ENCODE data around the gene CNOT6. TPM values are rescaled to one million over a fixed set of nuclear protein-coding genes. Genes with fewer than 3 reads are reported as not detected.
"Not testable (repeated sequence)": the region's sequence is repeated elsewhere in the genome, so short reads cannot be mapped to it uniquely, and the experiment has no call there.

The CNOT6 gene
- total RNA-seq, result 5.2 TPM

DNA sequence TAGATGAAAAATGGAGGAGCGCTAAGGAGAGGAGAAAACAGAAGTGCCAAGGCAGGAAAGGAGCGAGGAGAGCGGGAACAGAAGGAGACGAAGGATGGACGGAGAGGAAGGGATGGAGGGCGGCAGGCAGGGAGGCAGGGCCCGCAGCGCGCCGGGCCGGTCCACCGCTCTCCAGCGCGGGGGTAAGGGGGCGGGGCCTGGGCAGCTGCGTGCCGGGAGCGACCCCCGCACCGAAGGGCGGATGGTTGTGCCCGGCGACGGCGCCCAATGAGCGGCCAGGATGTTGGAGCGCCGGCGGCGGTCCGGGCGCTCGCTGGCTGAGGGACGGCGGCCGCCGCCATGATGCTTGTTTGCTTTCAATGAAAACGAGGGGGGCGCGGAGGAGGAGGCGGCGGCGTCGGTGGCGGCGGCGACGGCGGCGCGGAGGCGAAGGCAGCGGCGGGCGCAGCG, at the start of gene CNOT6:
CNOT6 (plus strand) TSS at position 320 of the 450 bp plus-strand sequence. CDS start 34,898 bp downstream, outside the sequence.
- DNase-seq (ENCODE audit: low spot score) (peak; percentile 95), ATAC-seq (peak; percentile 98)

DNA sequence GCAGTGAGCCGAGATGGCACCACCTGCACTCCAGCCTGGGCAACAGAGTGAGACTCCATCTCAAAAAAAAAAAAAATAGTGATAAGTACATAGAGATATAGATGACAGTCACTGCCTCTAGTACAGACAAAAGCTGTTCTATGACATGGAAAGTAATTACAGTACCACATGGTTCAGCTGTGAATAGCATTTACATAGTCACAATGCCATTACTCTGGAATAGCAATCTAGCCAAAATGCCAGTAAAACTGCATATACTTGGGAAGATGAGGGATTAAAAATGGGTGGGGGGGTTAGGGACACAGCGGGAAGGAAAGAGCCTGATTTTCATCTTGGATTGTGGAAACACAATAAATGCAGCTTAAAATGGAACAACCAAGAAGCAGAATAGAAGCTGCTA, 39.4 kb upstream of the CNOT6 start:
- ATAC-seq (no peak), DNase-seq (ENCODE audit: low spot score) (no peak)

DNA sequence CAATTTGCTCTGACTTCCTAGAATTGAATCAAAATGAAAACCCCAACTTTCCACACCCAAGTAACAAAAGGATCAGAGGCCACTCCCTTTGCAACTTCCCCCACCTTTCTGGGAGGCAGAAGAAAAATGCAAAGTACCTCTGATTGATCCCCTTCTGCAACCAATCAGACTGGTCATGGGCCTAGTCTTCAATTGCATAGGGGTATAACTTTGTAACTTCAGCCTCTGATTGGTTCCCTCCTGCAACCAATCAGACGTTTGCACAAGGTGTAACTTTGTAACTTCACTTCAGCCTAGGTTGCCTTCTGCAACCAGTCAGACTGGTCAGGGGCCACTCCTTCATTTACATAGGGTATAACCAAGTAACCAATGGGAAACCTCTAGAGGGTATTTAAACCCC, 38.3 kb upstream of the CNOT6 start:
- ATAC-seq (no peak), DNase-seq (ENCODE audit: low spot score) (no peak)

DNA sequence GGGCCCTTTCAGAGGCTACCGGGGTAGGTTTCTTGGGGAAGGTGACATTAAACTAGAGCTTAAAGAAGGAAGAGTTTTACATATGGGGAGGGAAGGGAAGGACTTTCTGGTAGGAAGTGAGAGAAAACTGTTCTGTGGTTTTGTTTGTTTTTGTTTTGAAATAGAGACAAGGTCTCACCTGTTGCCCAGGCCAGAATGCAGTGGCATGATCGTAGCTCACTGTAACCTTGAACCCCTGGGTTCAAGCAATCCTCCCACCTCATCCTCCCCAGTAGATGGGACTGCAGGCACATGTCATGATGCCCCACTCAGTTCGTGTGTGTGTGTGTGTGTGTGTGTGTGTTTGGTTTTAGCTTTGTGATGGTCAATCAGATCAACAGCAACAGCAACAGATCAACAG, 37.4 kb upstream of the CNOT6 start:
- peak; percentile 10 for ATAC-seq

DNA sequence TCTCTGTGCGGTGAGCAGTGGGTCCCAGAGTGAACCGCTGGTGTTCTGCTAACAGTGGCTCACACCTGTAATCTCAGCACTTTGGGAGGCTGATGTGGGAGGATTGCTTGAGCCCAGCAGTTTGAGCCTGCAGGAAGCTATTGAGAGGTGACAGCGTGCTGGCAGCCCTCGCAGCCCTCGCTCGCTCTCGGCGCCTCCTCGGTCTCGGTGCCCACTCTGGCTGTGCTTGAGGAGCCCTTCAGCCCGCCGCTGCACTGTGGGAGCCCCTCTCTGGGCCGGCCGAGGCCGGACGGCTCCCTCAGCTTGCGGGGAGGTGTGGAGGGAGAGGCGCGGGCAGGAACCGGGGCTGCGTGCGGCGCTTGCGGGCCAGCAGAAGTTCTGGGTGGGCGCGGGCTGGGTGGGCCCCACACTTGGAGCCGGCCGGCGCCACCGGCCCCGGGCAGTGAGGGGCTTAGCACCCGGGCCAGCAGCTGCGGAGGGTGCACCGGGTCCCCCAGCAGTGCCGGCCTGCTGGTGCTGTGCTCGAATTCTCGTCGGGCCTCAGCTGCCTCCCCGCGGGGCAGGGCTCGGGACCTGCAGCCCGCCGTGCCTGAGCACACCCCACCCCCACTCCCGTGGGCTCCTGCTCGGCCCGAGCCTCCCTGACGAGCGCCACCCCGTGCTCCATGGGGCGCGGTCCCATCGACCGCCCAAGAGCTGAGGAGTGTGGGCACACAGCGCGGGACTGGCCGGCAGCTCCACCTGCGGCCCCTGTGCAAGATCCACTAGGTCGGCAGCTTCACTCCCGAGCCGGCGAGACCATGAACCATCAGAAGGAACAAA, 35.1 kb upstream of the CNOT6 start:
- not testable (repeated sequence) for ATAC-seq; DNase-seq (ENCODE audit: low spot score)

More for the DNA sequence above, 37.4 kb upstream of the CNOT6 start:
- DNase-seq (ENCODE audit: low spot score), result no peak

DNA sequence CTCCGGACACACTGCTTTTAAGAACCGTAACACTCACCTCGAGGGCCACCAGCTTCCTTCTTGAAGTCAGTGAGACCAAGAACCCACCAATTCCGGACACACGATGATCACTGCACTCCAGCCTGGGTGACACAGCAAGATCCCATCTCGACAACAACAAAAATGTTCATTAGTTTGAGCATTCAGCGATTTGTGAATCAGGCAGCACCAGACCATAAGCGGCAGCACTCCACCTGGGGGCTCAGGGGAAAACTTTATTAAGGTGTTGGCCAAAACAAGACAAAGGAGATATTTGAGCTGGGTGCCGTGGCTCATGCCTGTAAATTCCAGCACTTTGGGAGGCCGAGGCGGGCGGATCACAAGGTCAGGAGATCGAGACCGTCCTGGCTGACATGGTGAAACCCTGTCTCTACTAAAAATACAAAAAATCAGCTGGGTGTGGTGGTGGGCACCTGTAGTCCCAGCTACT, 34.5 kb upstream of the CNOT6 start:
- not testable (repeated sequence) for ATAC-seq; DNase-seq (ENCODE audit: low spot score)

DNA sequence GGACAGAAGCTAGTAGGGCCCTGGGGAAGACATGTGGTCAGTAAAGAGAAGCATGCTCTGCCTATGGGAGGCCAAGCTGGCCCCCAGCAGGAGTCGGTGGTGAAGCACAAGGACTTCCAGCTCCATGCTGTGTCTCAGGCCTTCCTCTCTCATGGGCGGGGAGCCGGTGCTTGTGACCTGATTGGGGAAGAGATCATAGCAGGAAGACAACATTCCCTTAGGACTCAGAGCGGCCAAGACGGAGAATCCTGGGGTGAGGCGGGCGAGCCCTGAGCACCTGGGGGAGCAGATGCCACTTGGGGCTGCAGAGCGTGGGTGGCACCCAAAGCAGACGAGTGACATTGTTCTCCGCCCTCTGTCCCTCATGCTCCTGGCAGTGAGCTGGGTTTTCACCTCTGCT, 33.3 kb upstream of the CNOT6 start:
- ATAC-seq, result no peak

DNA sequence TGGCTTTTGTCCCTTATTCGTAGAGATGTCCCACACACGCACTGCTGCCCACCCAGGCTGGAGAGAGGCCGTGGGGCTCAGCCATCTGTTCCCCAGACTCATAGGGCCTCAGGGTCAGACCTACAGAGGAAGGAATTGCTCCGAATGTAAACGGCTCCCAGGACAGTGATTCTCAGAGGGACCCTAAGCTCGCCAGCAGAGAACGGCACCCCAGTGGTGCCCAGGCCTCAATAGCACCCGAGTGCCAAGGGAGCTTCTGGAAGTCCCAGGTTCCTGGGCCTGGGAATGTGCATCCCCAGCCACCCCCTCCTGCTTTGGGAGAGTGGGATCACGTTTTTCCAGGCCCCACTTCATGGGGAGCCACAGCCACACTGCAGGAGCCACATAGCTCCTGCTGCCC, 32.9 kb upstream of the CNOT6 start:
- no peak for ATAC-seq

More for the DNA sequence above, 33.3 kb upstream of the CNOT6 start:
- no peak for DNase-seq (ENCODE audit: low spot score)

DNA sequence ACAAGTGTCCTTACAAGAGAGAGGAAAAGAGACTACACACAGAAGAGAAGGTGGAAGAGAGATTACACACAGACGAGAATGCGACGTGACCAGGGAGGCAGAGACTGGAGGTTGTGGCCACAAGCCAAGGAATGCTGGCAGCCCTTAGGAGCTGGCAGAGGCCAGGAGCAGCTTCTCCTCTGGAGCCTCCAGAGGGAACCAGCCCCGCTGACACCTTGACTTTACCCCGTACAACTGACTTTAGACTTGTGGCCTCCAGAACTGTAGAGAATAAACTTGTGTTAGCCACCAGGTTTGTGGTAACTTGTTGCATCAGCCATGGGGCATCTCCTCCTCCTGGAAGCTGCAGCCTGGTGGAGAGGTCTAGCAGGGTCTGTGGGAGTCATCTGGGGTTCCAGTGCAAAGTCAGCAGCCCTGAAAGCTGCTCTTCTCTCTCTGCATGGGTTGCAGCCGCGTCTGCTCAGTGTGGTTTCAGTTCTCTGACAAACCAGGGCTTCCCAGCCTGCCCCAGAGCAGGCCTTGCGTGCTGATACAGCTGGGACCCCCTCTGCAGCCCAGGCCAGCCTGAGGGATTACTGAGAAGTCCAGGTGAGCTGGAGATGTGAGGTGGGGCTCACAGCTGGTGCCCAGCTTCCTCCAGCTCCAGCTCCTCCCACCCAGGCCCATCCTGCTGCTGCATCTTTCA, 30.8 kb upstream of the CNOT6 start:
- no peak for DNase-seq (ENCODE audit: low spot score)
- no peak for ATAC-seq

More for the DNA sequence above, 32.9 kb upstream of the CNOT6 start:
- DNase-seq (ENCODE audit: low spot score), result no peak

DNA sequence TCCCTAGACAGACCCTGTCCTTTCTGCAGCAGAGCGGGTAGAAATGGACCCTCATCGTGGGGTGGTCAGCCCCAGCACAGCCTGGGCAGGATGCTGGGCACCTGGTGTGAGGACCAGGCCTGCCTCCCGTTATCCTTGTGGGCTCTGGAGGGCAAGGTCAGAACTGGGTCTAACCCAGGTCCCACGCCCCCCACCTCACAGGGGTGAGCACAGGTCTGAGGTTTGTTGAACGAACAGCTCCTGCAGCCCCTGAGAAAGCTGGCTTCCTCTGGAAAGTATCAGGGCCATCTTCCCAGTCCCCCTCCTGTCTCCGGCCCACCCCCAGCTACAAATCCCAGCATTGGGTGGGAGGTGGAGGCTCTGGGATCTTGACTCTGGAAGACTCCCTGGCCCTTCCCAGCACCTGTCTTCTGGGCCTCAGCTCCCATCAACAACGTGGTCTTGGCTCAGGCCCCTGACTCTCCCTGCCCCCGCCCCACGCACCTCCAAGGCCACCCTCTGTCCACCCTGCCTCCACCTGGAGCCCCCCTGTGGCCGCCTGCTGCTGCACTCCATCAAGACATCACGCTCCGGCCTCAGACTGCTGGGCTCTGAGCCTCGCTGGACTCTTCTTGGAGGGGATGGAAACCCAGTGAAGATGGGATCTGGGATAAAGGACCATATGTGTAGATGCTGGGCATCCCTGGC, 30.1 kb upstream of the CNOT6 start:
- ATAC-seq (no peak), DNase-seq (ENCODE audit: low spot score) (no peak)

DNA sequence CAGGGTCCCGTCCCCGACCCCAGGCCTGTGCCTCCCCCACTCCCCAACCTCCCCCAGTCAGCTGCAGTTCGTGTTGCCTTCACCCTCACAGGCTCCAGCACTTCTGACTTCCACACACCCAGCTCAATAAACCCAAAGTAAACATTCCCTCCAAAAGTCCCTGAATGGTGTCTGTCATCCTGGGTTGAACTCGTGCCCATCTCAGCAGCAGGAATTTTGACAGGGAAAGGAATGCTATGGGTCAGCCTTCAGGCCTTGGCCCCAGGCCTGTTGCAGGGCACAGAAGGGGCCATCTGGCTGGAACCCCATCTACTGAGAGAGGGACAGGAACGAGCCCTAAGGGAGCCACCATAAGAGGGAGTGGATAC, 29.6 kb upstream of the CNOT6 start:
- DNase-seq (ENCODE audit: low spot score), result no peak
- ATAC-seq, result no peak

DNA sequence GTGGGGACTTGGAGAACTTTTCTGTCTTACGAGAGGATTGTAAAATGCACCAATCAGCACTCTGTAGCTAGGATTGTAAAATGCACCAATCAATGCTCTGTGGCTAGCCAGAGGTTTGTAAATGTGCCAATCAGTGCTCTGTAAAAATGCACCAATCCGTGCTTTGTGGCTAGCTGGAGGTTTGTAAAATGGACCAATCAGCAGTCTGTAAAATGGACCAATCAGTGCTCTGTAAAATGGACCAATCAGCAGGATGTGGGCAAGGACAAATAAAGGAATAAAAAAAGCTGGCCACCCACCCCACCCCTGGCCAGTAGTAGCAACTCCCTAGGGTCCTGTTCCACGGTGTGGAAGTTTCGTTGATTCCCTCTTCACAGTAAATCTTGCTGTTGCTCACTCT, 29.1 kb upstream of the CNOT6 start:
- DNase-seq (ENCODE audit: low spot score); ATAC-seq: not testable (repeated sequence)

DNA sequence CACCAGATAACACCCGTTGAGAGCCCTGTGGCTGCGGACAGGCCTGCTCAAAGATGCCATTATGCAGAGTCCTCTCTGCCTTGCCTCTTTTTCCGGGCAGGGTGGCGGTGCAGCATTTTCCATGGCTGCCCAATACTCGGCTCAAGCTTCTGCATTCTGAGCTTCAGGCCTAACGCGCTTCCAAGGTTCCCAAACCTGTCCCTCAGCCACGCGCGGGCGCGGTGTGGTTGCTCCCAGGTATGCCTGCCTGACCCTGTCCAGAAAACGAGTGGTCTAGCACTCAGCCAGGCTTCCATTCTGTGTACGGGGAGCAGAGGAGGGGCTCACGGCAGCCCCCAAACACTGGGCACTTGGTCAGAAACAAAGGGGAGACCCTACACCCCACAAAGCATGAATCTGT, 27.9 kb upstream of the CNOT6 start:
- ATAC-seq, result no peak
- no peak for DNase-seq (ENCODE audit: low spot score)

DNA sequence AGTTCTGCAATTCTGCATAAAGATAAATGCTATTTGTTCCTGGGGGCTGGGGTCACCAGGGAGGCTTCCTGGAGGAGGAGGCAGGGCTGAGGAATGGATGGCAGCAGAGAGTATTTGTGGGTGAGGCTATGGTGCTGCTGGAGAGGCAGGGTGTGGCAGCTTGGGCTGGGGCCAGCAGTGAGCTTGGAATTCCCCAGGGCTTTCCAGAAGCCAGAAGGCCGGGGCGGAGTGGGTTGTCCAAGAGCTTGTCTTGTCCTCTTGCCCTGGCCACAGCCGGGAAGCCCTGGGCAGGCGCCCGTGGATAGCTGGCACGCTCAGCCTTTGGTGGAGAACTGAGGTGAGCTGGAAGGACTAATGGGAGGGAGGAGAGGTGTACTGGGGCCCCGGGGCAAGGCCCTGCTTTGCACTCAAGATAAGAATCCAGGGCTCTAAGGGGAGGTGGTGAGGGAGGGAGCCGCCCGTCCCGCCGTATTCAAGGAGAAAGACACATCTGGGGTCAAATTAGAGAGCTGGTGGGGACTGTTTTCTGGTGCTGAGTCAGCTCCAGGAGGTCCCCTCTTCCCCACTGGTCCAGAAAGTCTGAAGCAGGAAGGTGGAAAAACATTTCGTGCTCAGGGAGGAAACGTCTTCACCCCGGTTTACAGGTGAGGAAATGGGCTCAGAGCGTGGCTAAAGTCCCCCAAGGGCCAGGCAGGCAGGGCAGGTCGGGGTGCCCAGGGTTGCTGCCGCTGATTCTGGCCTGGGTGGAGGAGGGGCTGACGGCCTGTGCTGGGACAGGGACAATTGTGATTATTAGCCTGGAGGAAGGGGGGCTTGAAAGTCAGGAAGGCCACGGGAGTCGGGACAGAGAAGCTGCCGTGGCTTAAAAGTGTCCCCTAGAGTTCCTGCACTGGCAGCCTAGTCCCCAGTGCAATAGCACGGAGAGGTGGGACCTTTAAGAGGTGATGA, 26.9 kb upstream of the CNOT6 start:
- DNase-seq (ENCODE audit: low spot score) (no peak), ATAC-seq (no peak)

DNA sequence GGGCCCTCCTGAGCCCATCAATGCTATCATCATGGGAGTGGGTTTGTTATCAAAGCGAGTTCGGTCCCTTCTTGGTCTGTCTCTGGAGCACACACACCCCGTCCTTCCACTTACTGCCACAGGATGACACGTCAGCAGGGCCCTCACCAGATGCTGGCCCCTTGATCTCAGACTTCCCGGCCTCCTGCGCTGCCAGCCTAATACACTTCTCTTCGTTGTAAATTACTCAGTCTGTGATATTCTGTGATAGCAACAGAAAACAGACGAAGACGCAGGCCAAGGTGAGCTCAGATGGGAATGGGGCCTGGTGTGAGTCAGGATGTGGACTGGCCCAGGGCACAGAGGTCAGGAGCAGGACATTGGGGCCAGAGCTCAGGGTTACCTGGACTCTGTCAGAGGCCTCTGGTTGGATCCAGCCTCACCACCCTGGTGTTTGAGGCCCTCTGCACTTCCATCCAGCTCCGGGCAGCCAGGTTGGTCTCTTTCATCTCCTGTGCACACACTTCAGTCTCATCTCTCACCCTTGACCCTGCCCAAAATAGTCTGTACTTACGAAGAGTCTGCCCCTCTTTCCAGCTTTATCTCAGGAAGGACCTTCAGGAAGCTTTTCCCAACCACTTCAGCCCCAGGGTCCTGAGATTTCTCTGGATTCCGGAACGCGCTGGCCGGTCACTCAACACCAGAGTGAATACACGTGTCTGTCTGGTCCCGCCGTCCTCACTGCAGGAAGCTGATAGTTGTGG, 26.0 kb upstream of the CNOT6 start:
- ATAC-seq (no peak), DNase-seq (ENCODE audit: low spot score) (no peak)

DNA sequence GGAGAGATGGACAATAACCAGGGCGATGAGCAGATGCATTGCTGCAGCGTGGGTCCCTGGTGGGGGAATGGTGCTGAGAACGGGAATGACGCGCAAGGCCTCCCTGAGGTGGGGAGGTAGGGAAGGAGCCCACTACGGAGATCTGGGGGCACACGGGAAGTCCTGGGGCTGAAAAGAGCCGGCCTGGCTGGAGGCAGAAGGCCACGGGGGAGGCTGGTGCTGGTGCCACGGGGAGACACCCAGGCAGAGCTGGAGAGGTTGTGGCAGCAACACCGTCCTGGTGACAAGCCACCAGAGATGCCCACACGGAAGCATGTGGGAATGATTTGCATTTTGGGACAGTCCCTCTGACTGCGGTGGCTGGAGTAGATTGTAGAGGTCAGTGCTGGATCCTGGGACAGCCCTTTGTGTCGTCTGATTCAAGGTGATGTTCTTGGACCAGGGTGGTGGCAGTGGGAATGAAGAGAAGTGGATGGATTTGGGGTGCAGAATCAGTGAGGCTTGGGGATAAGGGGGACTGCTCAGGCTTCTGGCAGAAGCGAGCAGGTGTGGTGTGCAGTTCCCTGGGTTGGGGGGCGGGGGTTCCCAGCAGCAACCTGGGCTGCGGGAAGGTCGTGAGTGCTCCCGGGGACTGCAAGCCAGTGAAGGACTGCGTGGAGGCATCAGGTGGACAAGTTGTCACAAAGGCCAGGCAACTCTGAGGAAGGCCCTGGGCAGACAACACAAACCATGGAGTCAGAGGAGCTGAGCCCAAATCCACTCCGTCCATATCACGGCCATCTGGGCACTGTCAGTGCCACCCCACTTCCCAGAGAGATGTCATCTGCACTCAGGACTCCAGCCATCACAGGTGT, 25.2 kb upstream of the CNOT6 start:
- no peak for ATAC-seq
- DNase-seq (ENCODE audit: low spot score), result no peak

DNA sequence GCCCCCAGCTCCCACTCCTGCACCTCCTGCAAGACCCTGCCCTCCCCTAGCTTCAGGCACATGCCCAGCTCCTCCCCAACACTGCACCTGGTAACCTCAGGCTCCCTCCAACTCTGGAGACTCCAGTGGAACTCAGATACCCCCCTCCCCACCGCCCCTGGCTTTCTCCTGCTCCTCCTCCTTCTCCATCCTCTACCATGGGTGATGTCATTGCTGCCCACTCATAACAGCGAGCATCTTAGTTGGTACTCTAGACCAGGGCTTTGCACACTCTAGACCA, 24.7 kb upstream of the CNOT6 start:
- no peak for DNase-seq (ENCODE audit: low spot score)
- ATAC-seq, result no peak

DNA sequence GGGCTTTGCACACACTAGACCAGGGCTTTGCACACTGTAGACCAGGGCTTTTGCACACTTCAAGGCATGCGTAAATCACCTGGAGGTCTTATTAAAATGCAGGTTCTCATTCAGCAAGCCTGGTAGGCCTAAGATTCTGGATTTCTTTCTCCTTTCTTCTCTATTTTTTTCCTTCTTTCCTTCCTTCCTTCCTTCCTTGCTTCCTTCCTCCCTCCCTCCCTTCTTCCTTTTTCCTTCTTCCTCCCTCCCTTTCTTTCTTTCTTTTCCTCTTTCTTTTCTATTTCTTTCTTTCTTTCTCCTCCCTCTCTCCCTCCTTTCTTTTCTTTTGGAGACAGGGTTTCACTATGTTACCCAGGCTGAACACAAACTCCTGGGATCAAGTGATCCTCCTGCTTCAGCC, 24.3 kb upstream of the CNOT6 start:
- no peak for DNase-seq (ENCODE audit: low spot score)
- ATAC-seq, result no peak

DNA sequence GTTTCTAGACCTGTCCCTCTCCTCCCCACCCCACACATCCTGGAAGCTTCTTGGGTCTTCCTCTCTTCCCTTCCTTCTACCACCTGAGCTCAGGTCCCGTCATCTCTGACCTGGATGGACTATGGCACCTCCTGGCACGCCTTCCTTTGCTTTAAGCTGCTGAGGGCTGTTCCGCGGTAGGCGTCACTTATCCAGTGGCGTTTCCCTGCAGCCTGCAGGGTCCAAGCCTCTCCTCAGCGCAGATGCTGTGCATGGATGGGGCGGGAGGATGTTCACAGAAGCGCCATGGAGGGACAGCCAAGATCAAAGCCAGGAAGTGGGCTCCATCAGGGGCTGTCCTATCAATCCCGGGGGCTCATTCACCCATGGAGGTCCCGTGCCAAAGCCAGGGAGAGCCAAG, 23.8 kb upstream of the CNOT6 start:
- peak; percentile 33 for DNase-seq (ENCODE audit: low spot score)
- ATAC-seq, result no peak

Measured in left lobe of liver (tissue), 2 donors.